ENCODE data around the gene DNMT3A.
"Not testable (repeated sequence)": the region's sequence is repeated elsewhere in the genome, so short reads cannot be mapped to it uniquely, and the experiment has no call there.

Gene DNMT3A

GRCh38 chr2:25280051-25280687 lies 61.6 kb downstream of the DNMT3A start:
- no peak for DNase-seq

- DNase-seq: peak; percentile 27
These were observed 62.6 kb downstream of the DNMT3A start for GRCh38 chr2:25279091-25279651.

GRCh38 chr2:25276569-25277465 lies 64.9 kb downstream of the DNMT3A start:
- DNase-seq: peak; percentile 81

- DNase-seq: no peak
These were observed 66.2 kb downstream of the DNMT3A start for GRCh38 chr2:25275575-25275965.

- peak; percentile 77 for DNase-seq
These were observed 66.7 kb downstream of the DNMT3A start for GRCh38 chr2:25274868-25275574.

GRCh38 chr2:25273985-25274535 lies 67.7 kb downstream of the DNMT3A start:
- peak; percentile 30 for DNase-seq

GRCh38 chr2:25272705-25273104 lies 69.0 kb downstream of the DNMT3A start:
- not testable (repeated sequence) for DNase-seq

- no peak for DNase-seq
These were observed 71.7 kb downstream of the DNMT3A start for GRCh38 chr2:25270061-25270460.

- DNase-seq: no peak
These were observed 72.5 kb downstream of the DNMT3A start for GRCh38 chr2:25269233-25269632.

GRCh38 chr2:25268139-25268538 lies 73.6 kb downstream of the DNMT3A start:
- no peak for DNase-seq

- no peak for DNase-seq
These were observed 75.3 kb downstream of the DNMT3A start for GRCh38 chr2:25266399-25266798.

- DNase-seq: peak; percentile 46
These were observed 75.9 kb downstream of the DNMT3A start for GRCh38 chr2:25265802-25266201.

- no peak for DNase-seq
These were observed 76.7 kb downstream of the DNMT3A start for GRCh38 chr2:25265001-25265400.

GRCh38 chr2:25262288-25262687 lies 79.4 kb downstream of the DNMT3A start:
- no peak for DNase-seq

GRCh38 chr2:25259737-25260124 lies 82.0 kb downstream of the DNMT3A start:
- DNase-seq: no peak

- DNase-seq: no peak
These were observed 82.6 kb downstream of the DNMT3A start for GRCh38 chr2:25258847-25259736.

GRCh38 chr2:25257931-25258846 lies 83.5 kb downstream of the DNMT3A start:
- no peak for DNase-seq

GRCh38 chr2:25257032-25257552 lies 84.6 kb downstream of the DNMT3A start:
- DNase-seq: no peak

GRCh38 chr2:25256488-25256875 lies 85.2 kb downstream of the DNMT3A start:
- DNase-seq: no peak

GRCh38 chr2:25255745-25256487 lies 85.8 kb downstream of the DNMT3A start:
- no peak for DNase-seq
